ENCODE measurements around the gene PAX7.

- TF ChIP-seq CTCF (conservative IDR thresholded peaks at IDR 0.05; ENCODE audit: low read depth in 2 of 2) (no peak), REST (IDR thresholded peaks at IDR 0.05; ENCODE audit: unreplicated experiment) (no peak), EZH2 (IDR thresholded peaks at IDR 0.05; ENCODE audit: low read depth, unreplicated experiment) (no peak), EZH2phosphoT487 (IDR thresholded peaks at IDR 0.05; ENCODE audit: unreplicated experiment) (no peak), JUNB (IDR thresholded peaks at IDR 0.05; ENCODE audit: unreplicated experiment) (no peak), CREB1 (CRISPR knock-in tag; IDR thresholded peaks at IDR 0.05; ENCODE audit: low read depth) (no peak), POLR2AphosphoS5 (IDR thresholded peaks at IDR 0.05; ENCODE audit: low read depth) (no peak), ETS1 (IDR thresholded peaks at IDR 0.05) (no peak), NANOG (IDR thresholded peaks at IDR 0.05; ENCODE audit: borderline replicate concordance) (no peak), STAT1 (IDR thresholded peaks at IDR 0.05; ENCODE audit: unreplicated experiment) (no peak), ZNF114 (CRISPR knock-in tag; IDR thresholded peaks at IDR 0.05) (no peak), ZNF331 (CRISPR knock-in tag; IDR thresholded peaks at IDR 0.05; ENCODE audit: low read depth) (no peak), ZNF462 (CRISPR knock-in tag; IDR thresholded peaks at IDR 0.05) (no peak)
Measured at GRCh38 chr1:18667333-18667732, 36.7 kb downstream of the PAX7 start.
